GM06990 (cell line): ENCODE measurements around the gene PTPRN2.
"Not testable (repeated sequence)": the region's sequence is repeated elsewhere in the genome, so short reads cannot be mapped to it uniquely, and the experiment has no call there.

ENCODE experiments used
- DNase-seq: peaks from one replicate; pipeline ENCODE4 v3.0.0-alpha.2; 2011; ENCODE audit not compliant: insufficient read length; ENCODE audit errors: extremely low read depth
- H3K27me3 ChIP-seq: replicated peaks from 2 replicates; pipeline ENCODE4 v1.6.0; 2011; ENCODE audit warnings: low read length; ENCODE audit not compliant: control insufficient read depth, insufficient read depth
- H3K36me3 ChIP-seq: 2 replicates; pipeline ENCODE4 v1.5.1; 2011; ENCODE audit warnings: low read length; ENCODE audit not compliant: control insufficient read depth, insufficient read depth
- H3K4me3 ChIP-seq: replicated peaks from 2 replicates; pipeline ENCODE4 v1.5.1; 2011; ENCODE audit warnings: low read depth, mild to moderate bottlenecking, control low read depth, low read length
- CTCF ChIP-seq: IDR thresholded peaks from 2 replicates; pipeline ENCODE4 v1.5.1; 2011; ENCODE audit warnings: low read length, control low read depth, mild to moderate bottlenecking, inconsistent platforms; ENCODE audit not compliant: insufficient read depth, poor library complexity, severe bottlenecking

The PTPRN2 gene

GRCh38 chr7:158309868-158310763 lies 277.5 kb downstream of the PTPRN2 start:
- Histone ChIP-seq H3K27me3 (no peaks in the 10 kb centered on the region), H3K36me3 (no peaks in the 10 kb centered on the region), H3K4me3 (no peak overlapping the region)
- TF ChIP-seq CTCF, result no peak
- no peak for DNase-seq

GRCh38 chr7:158308001-158308400 lies 279.6 kb downstream of the PTPRN2 start:
- TF ChIP-seq CTCF, result no peak
- Histone ChIP-seq H3K4me3 (no peak overlapping the region), H3K27me3 (no peaks in the 10 kb centered on the region), H3K36me3 (no peaks in the 10 kb centered on the region)
- DNase-seq, result no peak

- H3K4me3 ChIP-seq, DNase-seq, H3K27me3 ChIP-seq, H3K36me3 ChIP-seq: not testable (repeated sequence)
Observed at GRCh38 chr7:158304072-158304471, 283.6 kb downstream of the PTPRN2 start.

GRCh38 chr7:158303121-158303520 lies 284.5 kb downstream of the PTPRN2 start:
- no peaks in the 10 kb centered on the region for H3K27me3 ChIP-seq
- no peak overlapping the region for H3K4me3 ChIP-seq
- no peak for TF ChIP-seq CTCF
- no peaks in the 10 kb centered on the region for H3K36me3 ChIP-seq
- DNase-seq, result no peak

- Histone ChIP-seq H3K4me3 (no peak overlapping the region), H3K27me3 (no peaks in the 10 kb centered on the region), H3K36me3 (no peaks in the 10 kb centered on the region)
- no peak for DNase-seq
- no peak for TF ChIP-seq CTCF
Observed at GRCh38 chr7:158302274-158303070, 285.2 kb downstream of the PTPRN2 start.

- TF ChIP-seq CTCF, result no peak
- Histone ChIP-seq H3K27me3 (no peaks in the 10 kb centered on the region), H3K4me3 (no peak overlapping the region), H3K36me3 (no peaks in the 10 kb centered on the region)
- no peak for DNase-seq
Observed at GRCh38 chr7:158301207-158301606, 286.4 kb downstream of the PTPRN2 start.
